BE2C (cell line): ENCODE data around the gene SLC17A4. TPM values are rescaled to one million over a fixed set of nuclear protein-coding genes. Genes with fewer than 3 reads are reported as not detected.

ENCODE experiments used
- DNase-seq: peaks from one replicate; pipeline ENCODE4 v3.0.0-alpha.2; 2020
- H3K27me3 ChIP-seq: fragments of 250-450 bp; sonication (Bioruptor Pico); 2 replicates; pipeline ENCODE4 v1.5.1; 2020; ENCODE audit warnings: mild to moderate bottlenecking
- H3K36me3 ChIP-seq: fragments of 250-450 bp; sonication (Bioruptor Pico); 2 replicates; pipeline ENCODE4 v1.5.1; 2020; ENCODE audit warnings: mild to moderate bottlenecking
- H3K4me1 ChIP-seq: fragments of 250-450 bp; sonication (Bioruptor Pico); 2 replicates; pipeline ENCODE4 v1.5.1; 2020
- H3K4me3 ChIP-seq: 2 replicates; pipeline ENCODE4 v1.5.1; 2011; ENCODE audit warnings: low read depth, low read length
- H3K9me3 ChIP-seq: fragments of 250-450 bp; sonication (Bioruptor Pico); 2 replicates; pipeline ENCODE4 v1.5.1; 2020
- CTCF ChIP-seq: IDR thresholded peaks from 2 replicates; pipeline ENCODE4 v1.5.1; 2012; ENCODE audit warnings: mild to moderate bottlenecking, low read depth, low read length
- polyA plus RNA-seq: library from polyadenylated mRNA; unstranded; fragments of >200 nt; gene quantifications from one replicate; pipeline ENCODE4 v1.2.1, GENCODE V29; 2012; ENCODE audit warnings: low read depth, missing spikeins; ENCODE audit not compliant: insufficient read length, insufficient read depth

Gene SLC17A4, protein sequence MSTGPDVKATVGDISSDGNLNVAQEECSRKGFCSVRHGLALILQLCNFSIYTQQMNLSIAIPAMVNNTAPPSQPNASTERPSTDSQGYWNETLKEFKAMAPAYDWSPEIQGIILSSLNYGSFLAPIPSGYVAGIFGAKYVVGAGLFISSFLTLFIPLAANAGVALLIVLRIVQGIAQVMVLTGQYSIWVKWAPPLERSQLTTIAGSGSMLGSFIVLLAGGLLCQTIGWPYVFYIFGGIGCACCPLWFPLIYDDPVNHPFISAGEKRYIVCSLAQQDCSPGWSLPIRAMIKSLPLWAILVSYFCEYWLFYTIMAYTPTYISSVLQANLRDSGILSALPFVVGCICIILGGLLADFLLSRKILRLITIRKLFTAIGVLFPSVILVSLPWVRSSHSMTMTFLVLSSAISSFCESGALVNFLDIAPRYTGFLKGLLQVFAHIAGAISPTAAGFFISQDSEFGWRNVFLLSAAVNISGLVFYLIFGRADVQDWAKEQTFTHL
- not detected for polyA plus RNA-seq

- no peak for TF ChIP-seq CTCF
- no peaks in the 10 kb centered on the region for H3K36me3 ChIP-seq
- H3K9me3 ChIP-seq = no peaks in the 10 kb centered on the region
- no peak for DNase-seq
- H3K4me3 ChIP-seq = no peak within 1 kb of the TSS
- H3K4me1 ChIP-seq = no peaks in the 10 kb centered on the region
- H3K27me3 ChIP-seq = no peaks in the 10 kb centered on the region
Observed at GRCh38 chr6:25754535-25754934, at the start of gene SLC17A4. Gene SLC17A4, plus strand, starts transcription at chr6:25754742. Its CDS starts 7,221 bp downstream, at chr6:25761963.

DNA sequence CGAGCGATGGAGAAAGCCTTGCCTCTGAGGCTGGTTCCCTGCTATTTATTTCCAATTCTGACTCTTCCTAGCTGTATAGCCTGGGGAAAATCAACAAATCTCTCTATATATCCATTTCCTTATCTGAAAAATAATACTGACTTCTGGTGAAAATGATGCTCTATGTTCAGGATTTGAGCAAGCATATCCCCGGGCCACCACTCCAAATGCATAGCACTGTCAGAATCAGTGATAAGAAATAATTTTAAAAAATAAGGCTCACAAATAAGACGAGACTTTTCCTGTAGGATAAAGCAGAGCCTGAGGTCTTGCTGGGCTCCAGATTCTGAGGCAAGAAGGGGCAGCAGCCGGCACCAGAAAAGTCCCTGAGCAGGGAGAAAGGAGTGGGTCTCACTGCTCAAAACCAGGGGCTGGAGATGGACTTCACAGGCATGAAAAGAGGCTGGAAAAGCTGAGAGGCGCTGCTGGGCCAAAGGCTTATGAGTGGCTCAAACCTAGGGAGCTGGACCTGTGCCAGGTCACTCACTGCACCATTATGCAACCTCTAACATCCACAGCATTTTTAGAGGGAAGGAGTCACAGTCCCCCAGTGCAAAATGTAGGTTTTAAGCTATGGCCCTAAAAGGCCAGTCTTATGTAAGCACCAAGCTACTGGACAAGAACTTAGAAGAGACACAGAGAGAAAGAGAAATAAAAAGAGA lies 48.1 kb upstream of the SLC17A4 start:
- no peaks in the 10 kb centered on the region for H3K36me3 ChIP-seq
- no peaks in the 10 kb centered on the region for H3K27me3 ChIP-seq
- no peaks in the 10 kb centered on the region for H3K9me3 ChIP-seq
- no peak overlapping the region for H3K4me3 ChIP-seq
- H3K4me1 ChIP-seq = peaks cover 6% of the 10 kb centered on the region; the same call in 1 of the 2 replicates
- peak; percentile 62 for DNase-seq
- no peak for TF ChIP-seq CTCF

- no peak for DNase-seq
- no peak for TF ChIP-seq CTCF
- Histone ChIP-seq H3K4me3 (no peak overlapping the region), H3K27me3 (no peaks in the 10 kb centered on the region), H3K9me3 (0 out of 2 replicates have a peak, but pooled peaks cover 2% of the 10 kb centered on the region), H3K4me1 (peaks cover 6% of the 10 kb centered on the region; the same call in 1 of the 2 replicates), H3K36me3 (no peaks in the 10 kb centered on the region)
Observed at GRCh38 chr6:25709761-25710160, 44.8 kb upstream of the SLC17A4 start.

DNA sequence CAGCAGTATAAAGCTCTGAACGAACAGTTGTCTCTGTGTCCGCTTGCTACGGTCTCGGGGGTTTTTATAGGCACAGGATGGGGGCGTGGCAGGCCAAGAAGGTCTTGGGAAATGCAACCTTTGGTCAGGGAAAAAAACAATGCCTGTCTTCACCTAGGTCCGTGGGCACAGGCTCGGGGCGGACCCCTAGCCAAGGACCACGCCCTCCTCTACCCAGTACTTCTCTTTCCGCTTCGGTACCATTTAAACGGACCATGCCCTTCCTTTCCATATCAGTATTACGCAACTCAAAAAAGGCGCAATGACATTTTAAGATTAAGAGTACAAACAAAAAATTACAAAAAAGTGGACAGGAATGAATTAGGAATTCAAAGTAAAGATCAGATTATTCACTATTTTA lies 44.3 kb upstream of the SLC17A4 start:
- no peak for TF ChIP-seq CTCF
- peaks cover 6% of the 10 kb centered on the region; the same call in 1 of the 2 replicates for H3K4me1 ChIP-seq
- H3K36me3 ChIP-seq = no peaks in the 10 kb centered on the region

DNA sequence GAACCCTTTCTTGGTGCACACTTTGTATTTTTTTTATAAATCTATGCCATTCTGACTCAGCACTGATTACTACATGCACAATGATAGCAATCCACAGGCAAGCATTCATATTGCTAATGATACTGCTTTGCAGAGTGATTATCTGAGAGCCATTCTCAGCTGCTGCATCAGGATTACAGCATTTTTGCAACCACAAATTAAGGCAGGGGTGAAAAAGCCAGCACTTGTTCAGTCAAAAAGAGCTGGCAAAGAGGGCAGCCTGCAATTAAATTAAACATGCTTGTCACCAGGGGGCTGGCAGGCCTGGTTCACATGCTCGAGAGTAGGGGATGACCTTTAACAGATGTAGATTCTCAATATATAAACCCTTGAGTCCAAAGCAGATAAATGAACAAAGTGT lies 40.7 kb upstream of the SLC17A4 start:
- Histone ChIP-seq H3K27me3 (no peaks in the 10 kb centered on the region), H3K4me1 (peaks cover 3% of the 10 kb centered on the region; the same call in 1 of the 2 replicates), H3K36me3 (no peaks in the 10 kb centered on the region), H3K9me3 (0 out of 2 replicates have a peak, but pooled peaks cover 2% of the 10 kb centered on the region), H3K4me3 (no peak overlapping the region)
- no peak for DNase-seq
- no peak for TF ChIP-seq CTCF

More for the DNA sequence above, 44.3 kb upstream of the SLC17A4 start:
- no peak for DNase-seq
- H3K9me3 ChIP-seq = 0 out of 2 replicates have a peak, but pooled peaks cover 2% of the 10 kb centered on the region
- H3K4me3 ChIP-seq = no peak overlapping the region
- no peaks in the 10 kb centered on the region for H3K27me3 ChIP-seq
